GM21825 (cell line): ENCODE measurements around the gene ZNF789.
"Not testable (repeated sequence)": the region's sequence is repeated elsewhere in the genome, so short reads cannot be mapped to it uniquely, and the experiment has no call there.

Experiments used
- ATAC-seq: cut with Tn5 transposase; IDR thresholded peaks from one replicate; pipeline ENCODE4 v1.9.1; 2021; ENCODE audit warnings: mild to moderate bottlenecking, moderate library complexity; ENCODE audit not compliant: unreplicated experiment

The ZNF789 gene

GRCh38 chr7:99472561-99473314, at the start of gene ZNF789:
ZNF789 (plus strand) TSS chr7:99472890; CDS start chr7:99476457, 3,567 bp downstream.
- ATAC-seq, result peak; percentile 93

- ATAC-seq, result no peak
These were observed 47.6 kb upstream of the ZNF789 start for GRCh38 chr7:99424932-99425730.

GRCh38 chr7:99428972-99429566, 43.6 kb upstream of the ZNF789 start:
- ATAC-seq, result no peak

GRCh38 chr7:99429756-99430155, 42.9 kb upstream of the ZNF789 start:
- no peak for ATAC-seq

GRCh38 chr7:99431756-99432540, 40.7 kb upstream of the ZNF789 start:
- not testable (repeated sequence) for ATAC-seq

GRCh38 chr7:99433158-99433557, 39.5 kb upstream of the ZNF789 start:
- ATAC-seq, result no peak

- peak; percentile 2 for ATAC-seq
These were observed 34.6 kb upstream of the ZNF789 start for GRCh38 chr7:99437946-99438572.

GRCh38 chr7:99438573-99439480, 33.9 kb upstream of the ZNF789 start, which contains the start of the genes CPSF4 and PTCD1:
CPSF4 (plus strand) TSS chr7:99438943; CDS start chr7:99439083, 140 bp downstream.
PTCD1 (minus strand) TSS chr7:99438798; CDS start chr7:99435242, 3,556 bp downstream.
- ATAC-seq, result peak; percentile 91

GRCh38 chr7:99440195-99440594, 32.5 kb upstream of the ZNF789 start:
- no peak for ATAC-seq

GRCh38 chr7:99446096-99446495, 26.6 kb upstream of the ZNF789 start:
- ATAC-seq, result no peak

- no peak for ATAC-seq
These were observed 24.7 kb upstream of the ZNF789 start for GRCh38 chr7:99447943-99448342.

- no peak for ATAC-seq
These were observed 23.8 kb upstream of the ZNF789 start for GRCh38 chr7:99448855-99449254.

GRCh38 chr7:99449326-99449725, 23.4 kb upstream of the ZNF789 start:
- ATAC-seq, result no peak

GRCh38 chr7:99451936-99452335, 20.8 kb upstream of the ZNF789 start:
- no peak for ATAC-seq

- ATAC-seq, result no peak
These were observed 20.1 kb upstream of the ZNF789 start for GRCh38 chr7:99452541-99452940.

- no peak for ATAC-seq
These were observed 19.6 kb upstream of the ZNF789 start for GRCh38 chr7:99453105-99453504.

- ATAC-seq, result no peak
These were observed 16.8 kb upstream of the ZNF789 start for GRCh38 chr7:99455874-99456273.

GRCh38 chr7:99456288-99456687, 16.4 kb upstream of the ZNF789 start:
- no peak for ATAC-seq

- ATAC-seq, result no peak
These were observed 15.5 kb upstream of the ZNF789 start for GRCh38 chr7:99457050-99457649.
